ENCODE data around the gene SSBP2. TPM values are rescaled to one million over a fixed set of nuclear protein-coding genes. Genes with fewer than 3 reads are reported as not detected.

SSBP2 gene
- polyA plus RNA-seq, 2 donors = 18.8 to 25.3 TPM

Other genes starting within 250 kb of the SSBP2 start
- gene ATG10, start 220.9 kb upstream of the SSBP2 start, polyA plus RNA-seq = 1 to 10 TPM; 3.8 to 5.1 TPM